MM.1S (cell line): Measurements from ENCODE around the gene PLCH1.

Experiments
- CTCF ChIP-seq: fragments of 300-600 bp; sonication (generic); IDR thresholded peaks from 2 replicates; pipeline ENCODE4 v1.5.1; 2016; ENCODE audit warnings: antibody characterized with exemption, low read length, mixed read lengths
- EZH2 ChIP-seq: fragments of 300-600 bp; sonication (generic); optimal IDR thresholded peaks from 2 replicates; pipeline ENCODE3; 2017; ENCODE audit warnings: low read depth, mild to moderate bottlenecking, antibody characterized with exemption, low read length, mixed read lengths

GRCh38 chr3:155417119-155417517 is 327.8 kb downstream of the PLCH1 start:
- no peak for TF ChIP-seq CTCF
- TF ChIP-seq EZH2: no peak
